SK-N-MC (cell line): ENCODE measurements around the gene MRM3.

ENCODE experiments used
- EZH2 ChIP-seq: fragments of 200-600 bp; sonication (generic); IDR thresholded peaks from one replicate; pipeline ENCODE4 v1.6.1; 2017; ENCODE audit warnings: antibody characterized with exemption
- FOXP2 ChIP-seq: optimal IDR thresholded peaks from 2 replicates; pipeline ENCODE3; 2011; ENCODE audit warnings: mild to moderate bottlenecking, moderate library complexity; ENCODE audit not compliant: insufficient read depth; ENCODE audit errors: extremely low read length, control extremely low read depth
- POLR2AphosphoS5 ChIP-seq: IDR thresholded peaks from 2 replicates; pipeline ENCODE4 v1.6.1; 2012; ENCODE audit warnings: mild to moderate bottlenecking, low read depth, low read length, borderline replicate concordance

GRCh38 chr17:806346-806745, 24.2 kb downstream of the MRM3 start:
- no peak for TF ChIP-seq POLR2AphosphoS5
- TF ChIP-seq EZH2: no peak
- TF ChIP-seq FOXP2: no peak
